ENCODE measurements around the gene CUX1.
"Not testable (repeated sequence)": the region's sequence is repeated elsewhere in the genome, so short reads cannot be mapped to it uniquely, and the experiment has no call there.

The CUX1 gene

DNA sequence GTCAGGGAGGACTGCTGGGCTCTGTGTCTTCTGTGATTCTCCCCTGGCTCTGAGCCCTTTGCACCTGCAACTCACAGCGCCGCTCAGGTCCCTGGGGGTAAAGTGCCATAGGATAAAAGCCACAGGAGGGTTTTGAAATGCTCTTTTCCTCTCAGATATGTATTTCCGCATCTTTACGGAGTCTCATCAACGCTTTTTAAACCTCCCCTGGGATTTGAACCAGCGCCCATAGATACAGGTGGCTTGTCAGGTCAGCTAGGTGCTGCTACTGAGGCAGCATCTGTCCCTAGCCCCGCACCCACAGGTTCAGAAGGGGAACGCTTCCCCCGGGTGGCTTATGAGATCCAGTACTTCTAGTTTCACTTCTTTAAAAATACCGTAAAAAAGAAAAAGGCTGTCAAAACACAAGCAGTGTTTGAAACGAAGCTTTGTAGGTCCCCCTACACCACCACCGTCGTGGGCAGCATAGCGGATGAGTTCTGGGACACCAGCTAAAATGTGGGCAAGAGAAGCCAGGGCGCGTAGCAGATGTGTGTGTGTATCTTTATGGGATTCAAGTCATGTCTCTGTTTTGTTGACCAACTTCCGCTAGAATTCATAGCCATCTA, 173.5 kb downstream of the CUX1 start:
- DNase-seq = no peak

DNA sequence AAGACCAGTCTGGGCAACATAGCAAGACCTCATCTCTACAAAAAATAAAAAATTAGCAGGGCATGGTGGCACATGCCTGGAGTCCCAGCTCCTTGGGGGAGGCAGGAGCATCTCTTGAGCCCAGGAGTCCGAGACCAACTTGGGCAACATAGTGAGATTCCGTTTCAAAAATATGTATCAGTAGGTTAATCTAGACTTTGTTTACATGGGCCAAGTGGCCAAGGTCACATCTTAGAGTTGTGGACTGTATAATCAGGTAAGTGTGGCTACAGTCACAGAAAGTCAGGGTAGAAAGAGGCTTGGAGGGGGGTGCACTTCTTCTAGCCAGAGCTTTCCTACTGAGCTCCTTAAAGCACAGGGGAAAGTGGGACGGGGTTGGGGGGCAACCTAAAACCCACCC, 174.4 kb downstream of the CUX1 start:
- DNase-seq = no peak

DNA sequence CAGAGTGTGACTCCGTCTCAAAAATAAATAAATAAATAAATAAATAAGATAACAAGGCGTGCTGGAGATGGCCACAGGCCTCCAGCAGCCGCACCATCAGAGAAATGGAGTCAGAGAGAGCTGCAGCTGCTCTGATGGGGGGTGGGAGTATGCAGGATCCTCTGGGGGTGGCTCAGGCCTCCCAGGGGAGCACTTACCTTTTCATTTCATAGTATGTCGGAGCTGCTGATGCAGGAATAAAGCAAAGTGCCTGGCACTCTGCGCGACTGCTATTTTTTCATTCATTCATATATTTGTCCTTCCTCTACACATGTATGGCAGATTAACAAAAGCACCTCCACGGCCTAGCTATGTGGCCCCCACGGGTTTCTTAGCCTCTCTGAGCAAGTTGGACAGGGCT, 175.9 kb downstream of the CUX1 start:
- DNase-seq = no peak

DNA sequence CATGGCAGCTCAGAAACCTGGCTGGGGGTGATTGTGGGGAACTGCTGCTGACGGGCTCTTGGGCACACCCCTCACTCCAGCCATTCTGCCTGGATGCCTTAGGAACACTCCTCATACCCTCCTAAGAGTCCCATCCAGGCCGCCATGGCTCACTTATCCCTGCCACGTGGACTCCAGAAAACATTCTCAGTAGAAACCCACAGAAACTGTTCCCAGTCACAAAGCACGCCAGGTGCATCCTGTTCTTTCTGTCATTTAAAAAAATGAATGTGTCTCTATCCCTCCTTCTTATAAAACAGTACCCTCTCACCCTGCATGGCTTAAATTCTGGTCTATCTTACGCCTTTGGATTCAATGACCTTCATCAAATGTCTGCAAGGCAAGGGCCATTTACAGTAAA, 177.7 kb downstream of the CUX1 start:
- DNase-seq = no peak

DNA sequence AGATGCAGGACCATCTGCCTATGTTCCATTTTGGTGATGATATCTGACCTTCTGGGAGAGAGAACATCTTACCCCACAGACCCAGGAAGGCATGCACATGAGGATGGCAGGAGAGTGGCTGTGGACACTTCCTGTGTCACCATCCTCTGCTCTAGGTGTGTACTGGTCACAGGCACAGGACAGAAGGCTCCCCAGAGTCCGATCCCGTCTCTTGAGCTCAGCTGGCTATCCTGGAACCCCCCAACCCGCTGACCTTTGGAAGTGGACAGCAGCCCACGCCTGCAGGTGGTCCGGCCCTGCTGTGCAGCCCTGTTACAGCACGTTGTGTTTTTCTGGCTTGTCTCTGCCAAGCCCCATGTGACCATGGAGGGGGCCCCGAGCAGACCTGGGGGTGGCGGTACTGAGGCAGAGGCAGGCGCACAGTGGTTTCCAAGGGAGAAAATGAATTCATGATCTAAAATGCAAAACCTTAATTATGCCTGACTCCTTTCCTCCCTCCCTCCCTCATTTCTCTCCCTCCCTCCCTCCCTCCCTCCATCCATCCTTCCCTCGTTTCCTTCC, 178.8 kb downstream of the CUX1 start:
- DNase-seq = no peak

DNA sequence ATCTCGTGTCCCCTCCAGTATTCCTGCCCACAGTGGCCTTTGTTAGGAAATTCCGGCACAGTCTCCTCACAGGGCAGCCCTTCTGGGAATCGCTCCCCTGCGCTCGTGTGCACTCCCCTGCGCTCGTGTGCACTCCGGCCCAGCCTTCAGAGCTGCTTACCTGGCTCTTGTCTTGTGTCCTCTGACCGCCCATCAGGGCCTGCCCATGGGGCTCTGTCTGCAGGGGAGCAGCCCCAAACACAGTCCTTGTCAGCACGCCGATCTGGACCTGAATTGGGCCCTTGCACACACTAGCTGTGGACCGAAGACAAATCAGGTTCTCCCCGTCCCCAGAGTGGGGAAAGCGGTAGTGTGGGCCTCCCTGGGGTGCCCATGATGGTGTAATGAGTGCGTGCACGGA, 179.4 kb downstream of the CUX1 start:
- no peak for DNase-seq

DNA sequence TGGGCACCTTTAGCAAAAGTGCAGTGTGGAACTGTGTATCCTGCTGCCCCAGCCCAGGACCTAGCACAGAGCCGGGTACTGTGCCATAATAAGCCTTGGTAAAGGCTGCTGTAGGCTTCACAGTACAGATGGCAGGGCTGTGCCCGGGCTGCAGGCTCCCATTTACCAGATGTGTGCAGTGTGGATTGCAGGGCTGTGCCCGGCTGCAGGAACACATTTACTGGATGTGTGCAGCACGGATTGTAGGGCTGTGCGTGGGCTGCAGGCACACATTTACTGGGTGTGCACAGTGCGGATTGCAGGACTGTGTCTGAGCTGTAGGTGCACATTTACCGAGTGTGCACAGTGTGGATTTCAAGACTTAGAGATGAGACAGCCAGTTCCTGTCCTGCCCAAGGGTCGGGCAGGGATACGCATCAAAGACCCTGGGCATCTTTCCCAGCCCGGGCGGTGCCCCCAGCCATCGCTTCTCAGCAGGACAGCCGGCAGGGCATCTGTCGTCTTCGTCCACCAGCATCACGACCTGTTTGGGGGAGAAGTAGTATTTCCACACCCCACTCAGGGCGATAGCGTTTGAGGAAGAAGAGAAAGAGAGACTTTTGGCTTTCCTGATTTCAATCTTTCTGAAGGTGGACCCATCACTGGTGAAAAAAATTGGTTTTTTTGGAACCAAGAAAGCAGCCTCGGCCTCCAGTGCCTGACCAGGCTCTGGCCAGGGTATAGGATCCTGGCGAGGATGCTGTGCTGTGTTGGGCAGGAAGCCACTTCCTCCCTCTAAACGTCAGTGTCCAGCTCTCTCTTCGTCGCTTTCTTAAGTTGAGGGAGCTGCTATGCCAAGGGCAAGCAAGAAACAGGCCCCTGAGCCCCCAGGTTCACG, 180.8 kb downstream of the CUX1 start:
- no peak for DNase-seq

DNA sequence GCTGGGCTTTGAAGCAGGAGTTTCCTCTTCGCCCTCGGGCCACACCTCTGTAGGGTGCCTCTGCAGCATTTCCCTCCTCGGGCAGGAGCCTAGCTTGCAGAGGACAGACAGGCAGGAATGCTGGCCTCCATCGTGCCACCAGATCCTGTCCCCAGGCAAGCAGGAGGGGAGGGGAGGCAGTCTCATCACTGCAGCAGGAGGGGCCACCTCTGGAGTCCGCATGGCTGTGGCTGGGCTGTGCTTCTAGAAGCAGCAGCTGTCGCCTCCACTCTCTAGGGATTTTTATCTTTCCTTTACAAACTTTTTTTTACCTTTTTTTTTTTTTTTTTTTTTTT, 181.4 kb downstream of the CUX1 start:
- DNase-seq = no peak

DNA sequence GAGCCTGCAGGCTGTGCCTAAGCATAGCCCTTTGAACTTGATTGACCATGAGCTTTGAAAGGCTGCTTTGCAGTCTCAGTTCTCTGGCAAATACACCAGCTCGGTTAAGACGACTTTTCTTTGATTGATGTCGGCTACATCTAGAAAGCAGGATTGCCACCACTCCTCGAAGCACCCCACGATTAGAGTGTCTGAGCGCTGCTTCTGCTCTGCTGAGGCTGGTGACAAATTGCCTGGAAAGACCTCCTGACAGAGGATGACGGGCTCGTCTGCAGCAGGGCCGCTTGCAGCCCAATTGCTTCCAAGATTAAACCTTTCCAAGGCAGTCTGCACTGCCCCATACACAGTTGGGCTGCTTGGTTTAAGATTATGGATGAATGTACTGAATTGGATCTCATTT, 182.0 kb downstream of the CUX1 start:
- DNase-seq = no peak

DNA sequence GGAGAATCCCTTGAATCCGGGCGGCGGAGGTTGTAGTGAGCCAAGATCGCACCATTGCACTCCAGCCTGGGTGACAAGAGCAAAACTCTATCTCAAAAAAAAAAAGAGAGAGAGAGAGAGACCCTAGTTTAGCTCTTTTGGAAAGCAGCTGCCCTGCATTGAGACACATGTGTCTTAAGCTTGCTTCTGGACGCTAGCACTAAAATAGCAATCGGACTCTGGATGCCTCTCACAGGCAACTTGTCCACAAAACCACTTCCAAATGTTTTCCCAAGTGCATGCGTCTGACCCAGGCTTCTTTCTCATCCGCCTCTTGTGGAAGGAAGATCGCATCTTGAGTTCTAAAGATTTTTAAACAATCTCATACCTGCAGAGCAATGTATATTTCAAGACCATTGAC, 182.7 kb downstream of the CUX1 start:
- DNase-seq = no peak

DNA sequence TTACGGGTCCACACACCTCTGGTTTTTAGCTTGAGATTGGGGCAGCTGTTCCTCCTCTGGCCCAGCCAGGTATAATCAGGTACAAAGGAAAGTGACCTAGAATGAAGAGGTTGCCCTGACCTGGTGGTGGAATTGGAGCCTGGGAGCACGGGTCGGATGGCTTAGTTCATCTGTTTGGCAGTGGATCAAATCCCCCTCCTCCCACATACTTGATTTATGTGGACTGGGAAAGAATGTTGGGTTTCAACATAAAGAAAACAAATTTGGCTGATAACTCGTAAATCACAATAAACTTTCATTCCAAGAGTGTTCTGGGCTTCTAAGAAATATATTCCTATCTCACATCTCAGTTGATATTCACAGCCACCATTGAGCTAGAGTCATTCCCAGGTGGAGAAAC, 186.8 kb downstream of the CUX1 start:
- no peak for DNase-seq

DNA sequence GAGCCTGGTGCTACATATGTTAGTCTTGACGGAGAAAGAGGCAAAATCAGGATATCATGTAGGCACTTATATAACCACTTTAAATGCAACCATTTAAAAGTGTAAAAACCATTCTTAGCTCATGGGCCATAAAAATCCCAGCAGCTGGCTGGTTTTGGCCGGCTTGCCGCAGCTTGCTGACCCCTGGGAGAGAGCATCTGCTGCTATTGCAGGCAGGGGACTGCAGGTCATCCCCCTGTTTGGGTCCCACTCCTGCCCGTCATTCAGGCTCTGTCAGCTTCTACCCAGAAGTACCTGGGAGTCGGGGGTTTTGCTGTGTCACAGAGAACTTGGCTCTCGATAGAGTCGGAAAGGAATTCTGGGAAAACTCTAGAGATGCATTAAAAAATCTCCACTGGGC, 187.4 kb downstream of the CUX1 start:
- no peak for DNase-seq

DNA sequence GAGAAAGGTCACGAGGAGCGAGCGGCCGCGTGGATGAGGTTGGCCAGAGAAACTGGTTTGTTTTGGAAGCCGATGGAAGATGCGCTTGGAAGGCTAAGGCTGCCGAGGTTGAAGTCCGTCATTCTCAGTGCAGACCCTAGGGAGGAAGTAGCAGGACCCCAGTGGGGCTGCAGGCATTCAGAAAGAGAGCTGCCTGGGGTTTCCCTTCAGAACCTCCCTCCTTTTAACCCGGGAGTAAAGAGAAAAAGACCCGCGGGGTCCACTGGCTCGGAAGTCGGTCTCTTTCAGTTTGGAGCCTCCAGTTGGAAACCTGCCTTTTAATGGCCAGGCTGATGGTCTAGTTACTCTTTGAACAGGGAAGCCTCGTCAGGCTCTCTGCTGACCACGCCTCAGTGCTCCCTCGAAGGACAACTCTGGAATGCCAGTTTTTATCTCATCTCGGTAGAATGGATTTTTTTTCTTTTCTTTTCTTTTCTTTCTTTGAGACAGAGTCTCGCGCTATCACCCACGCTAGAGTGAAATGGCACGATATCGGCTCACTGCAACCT, 188.6 kb downstream of the CUX1 start:
- DNase-seq = no peak

DNA sequence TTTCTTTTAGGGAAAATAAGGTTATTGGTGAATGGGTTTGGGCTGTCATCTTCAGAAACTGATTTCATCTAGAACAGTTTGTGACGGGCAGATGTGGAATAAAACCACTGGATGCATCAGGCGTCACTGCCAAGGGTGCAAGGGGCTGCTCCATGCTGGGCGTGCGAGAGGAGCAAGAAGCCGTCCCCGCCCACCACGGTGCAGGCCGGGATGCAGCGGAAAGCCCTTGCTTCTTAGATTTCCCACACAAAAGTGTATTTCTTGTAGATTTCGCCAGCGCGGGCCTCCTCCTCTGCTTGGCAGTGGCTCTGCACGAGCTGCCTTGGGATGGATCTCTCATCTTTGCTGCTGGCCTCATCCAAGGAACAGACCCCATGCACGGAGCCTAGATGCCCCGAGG, 189.3 kb downstream of the CUX1 start:
- DNase-seq = no peak

DNA sequence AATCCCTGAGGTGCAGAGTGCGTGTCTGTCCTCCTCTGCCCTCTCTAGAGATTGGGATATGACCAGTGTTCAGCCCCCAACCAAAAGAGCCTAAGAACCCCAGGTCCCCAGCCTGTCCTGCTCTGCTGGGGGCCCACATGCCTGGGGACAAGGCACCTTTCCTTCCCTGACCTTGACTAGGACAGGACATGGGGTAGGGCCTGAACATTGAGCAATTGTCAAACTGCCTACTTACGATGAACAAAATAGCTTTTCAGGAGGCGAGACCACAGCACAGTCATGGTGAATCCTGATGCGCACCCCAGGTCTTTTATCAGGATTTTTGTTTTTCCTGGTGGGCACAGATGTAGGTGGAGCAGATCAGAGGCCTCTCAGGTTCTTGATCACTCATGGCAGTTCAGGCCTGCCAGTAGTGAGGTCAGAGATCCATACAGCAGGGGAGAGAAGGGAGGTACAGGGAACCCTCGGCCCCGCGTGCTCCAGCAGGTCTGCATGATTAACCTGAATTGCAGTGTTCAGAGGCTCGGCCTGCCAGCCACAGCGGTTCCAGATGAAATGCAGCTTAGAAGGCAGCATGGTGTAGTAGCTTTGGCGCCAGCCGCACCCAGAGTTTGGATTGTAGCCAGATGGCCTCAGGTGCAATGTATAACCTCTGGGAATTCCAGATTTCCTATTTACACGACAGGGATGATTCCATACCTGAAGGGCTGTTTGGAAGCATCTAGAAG, 191.3 kb downstream of the CUX1 start:
- DNase-seq = no peak

DNA sequence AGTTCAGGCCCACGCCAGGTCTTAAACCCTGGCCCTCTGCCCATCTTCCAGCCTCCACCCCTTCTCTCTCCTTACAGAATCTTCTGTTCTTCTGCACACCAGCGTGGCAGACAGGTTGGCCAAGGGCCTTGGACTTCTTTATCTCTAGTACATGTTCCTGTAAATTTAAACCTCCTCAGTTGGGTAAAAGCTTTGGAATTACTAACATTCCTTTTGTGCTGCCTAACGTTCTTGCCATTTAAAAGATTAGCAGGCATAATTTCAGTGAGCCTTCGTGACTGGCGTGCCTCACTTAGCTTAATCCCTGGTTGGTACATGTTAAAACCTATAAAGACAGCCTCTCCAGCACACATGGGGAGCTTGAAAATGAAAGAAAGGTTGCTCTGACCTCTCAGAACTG, 192.2 kb downstream of the CUX1 start:
- no peak for DNase-seq

DNA sequence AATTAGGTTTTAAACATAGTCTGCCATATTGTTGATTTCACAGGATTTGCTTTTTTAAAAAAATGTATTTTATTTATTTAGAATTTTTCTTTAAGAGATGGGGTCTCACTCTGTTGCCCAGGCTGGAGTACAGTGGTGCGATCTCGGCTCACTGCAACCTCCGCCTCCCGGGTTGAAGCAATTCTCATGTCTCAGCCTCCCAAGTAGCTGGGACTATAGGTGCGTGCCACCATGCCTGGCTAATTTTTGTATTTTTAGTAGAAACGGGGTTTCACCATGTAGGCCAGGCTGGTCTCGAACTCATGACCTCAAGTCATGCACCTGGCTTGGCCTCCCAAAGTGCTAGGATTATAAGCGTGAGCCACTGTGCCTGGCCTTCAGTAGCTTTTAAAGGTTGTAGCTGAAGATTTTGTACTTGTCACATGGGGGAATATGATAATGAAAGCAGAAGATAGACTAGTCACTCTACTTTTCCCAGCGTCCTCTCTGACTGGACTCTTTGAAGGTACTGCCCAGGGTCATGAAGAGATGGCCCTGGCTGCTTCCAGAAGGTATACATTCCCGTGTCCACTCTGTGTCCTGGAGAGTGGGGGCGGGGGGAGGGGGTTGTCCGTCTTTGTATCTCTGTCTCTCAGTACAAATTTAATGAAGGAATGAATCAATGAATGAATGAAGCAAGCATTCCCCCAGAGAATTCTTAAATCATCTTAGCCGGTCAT, 194.8 kb downstream of the CUX1 start:
- DNase-seq = not testable (repeated sequence)

DNA sequence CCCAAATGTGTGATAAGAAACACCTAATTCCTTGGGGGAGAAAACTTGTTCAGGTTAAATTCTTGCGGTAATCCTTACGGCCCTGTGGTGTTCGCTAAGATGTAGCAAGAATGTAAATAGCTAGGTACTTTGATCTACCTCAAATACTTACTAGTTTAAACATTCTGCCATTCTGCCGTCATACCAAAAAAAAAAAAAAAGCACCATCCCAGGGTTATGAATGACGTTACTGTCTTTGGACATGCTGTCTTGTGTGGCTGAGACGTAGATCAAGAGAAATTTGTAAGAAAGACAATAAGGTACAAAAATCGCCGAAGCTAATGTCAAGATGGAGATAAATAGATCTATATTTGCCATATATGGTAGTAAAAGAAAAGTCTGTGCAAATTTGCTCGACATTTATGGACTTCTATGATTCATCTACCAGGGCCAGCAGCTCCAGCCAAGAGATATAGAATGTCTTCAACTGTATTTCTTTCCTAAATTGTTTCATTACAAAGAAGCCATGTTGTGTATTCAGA, 195.6 kb downstream of the CUX1 start:
- no peak for DNase-seq

DNA sequence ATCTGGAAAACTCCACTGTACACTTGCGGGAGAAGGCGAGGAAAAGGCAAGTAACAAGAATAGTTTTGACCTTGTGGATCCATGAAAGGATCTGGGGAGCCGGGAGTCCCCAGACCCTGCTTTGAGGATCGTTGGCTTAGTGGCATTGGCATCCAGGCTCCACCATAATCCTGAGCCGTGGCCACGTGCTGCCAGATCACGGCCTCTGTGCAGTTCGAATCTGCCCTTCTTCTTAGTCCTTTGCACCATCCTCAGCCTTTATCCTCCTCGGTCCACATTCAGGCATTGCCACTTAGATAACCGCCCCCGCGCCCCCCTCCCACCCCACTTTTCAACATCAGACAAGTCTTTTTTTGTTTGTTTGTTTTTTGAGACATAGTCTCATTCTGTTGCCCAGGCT, 201.4 kb downstream of the CUX1 start:
- DNase-seq = no peak

DNA sequence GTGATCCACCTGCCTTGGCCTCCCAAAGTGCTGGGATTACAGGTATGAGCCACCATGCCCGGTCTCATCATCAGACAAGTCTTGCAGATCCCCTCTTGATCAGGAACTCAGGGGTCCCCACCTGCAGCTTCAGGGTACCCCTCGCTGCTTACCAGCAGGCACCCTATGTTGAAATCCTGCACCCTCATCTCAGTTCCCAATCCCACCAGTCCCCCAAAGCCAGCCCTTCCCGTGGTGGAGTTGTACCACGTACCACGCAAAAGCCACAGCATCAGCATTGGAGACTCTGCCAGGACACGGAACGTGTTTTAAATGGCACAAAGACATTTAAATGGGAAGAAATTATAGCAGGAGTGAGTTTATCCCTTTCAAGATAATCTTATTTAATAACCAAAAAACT, 202.0 kb downstream of the CUX1 start:
- no peak for DNase-seq

DNA sequence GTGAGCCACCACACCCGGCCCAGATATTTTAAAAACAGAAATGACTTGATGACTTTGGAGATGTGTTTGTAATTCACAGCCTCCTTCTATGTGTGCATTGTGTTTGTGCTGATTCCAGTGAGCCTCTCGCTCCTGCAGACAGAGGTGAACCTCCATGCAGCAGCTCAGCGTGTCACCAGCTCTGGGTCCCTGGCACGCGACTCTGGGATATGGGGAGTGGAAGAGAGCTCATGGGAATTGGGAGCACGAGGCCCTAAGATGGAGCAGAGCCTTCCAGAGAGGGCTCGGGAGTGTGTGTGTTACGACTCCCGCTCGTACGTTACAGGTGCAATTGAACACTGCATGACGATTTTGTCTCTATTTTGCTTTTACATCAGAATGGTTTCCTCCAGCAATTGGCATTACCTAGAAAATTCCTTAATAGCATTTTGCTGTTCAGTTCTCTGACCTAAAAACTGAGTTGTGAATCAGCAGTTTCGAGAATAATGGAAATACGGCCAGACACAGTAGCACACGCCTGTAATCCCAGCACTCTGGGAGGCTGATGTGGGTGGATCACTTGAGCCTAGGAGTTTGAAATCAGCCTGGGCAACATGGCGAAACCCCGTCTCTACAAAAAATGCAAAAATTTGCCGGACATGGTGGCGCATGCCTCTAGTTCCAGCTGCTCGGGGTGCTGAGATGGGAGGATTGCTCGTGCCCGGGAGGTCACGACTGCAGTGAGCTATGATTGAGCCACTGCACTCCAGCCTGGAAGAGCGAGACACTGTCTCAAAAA, 204.6 kb downstream of the CUX1 start:
- DNase-seq = no peak

All from activated CD4-positive, alpha-beta T cell treated with anti-CD3 and anti-CD28 coated beads for 4 hours (primary cell).